Neural crest cell (in vitro differentiated cells): ENCODE results near the gene SYNJ2. TPM values are rescaled to one million over a fixed set of nuclear protein-coding genes. Genes with fewer than 3 reads are reported as not detected.
A peak's percentile ranks its signal among the peaks of the same experiment; 100 is the strongest.
"Not testable (repeated sequence)": the region's sequence is repeated elsewhere in the genome, so short reads cannot be mapped to it uniquely, and the experiment has no call there.

ENCODE experiments used
- DNase-seq: peaks from one replicate; pipeline ENCODE4 v3.0.0; 2021; ENCODE audit warnings: low read depth, mixed read lengths, low spot score
- H3K27ac Mint-ChIP-seq: one replicate; pipeline ENCODE4 v1.8.0; 2021; ENCODE audit warnings: mild to moderate bottlenecking, mixed read lengths; ENCODE audit not compliant: unreplicated experiment
- H3K27me3 Mint-ChIP-seq: 2 replicates; pipeline ENCODE4 v1.8.0; 2021; ENCODE audit warnings: low read depth, mild to moderate bottlenecking, mixed read lengths
- H3K36me3 Mint-ChIP-seq: 2 replicates; pipeline ENCODE4 v1.8.0; 2021; ENCODE audit warnings: low read depth, mild to moderate bottlenecking, mixed read lengths
- H3K4me1 Mint-ChIP-seq: 2 replicates; pipeline ENCODE4 v1.8.0; 2021; ENCODE audit warnings: mixed read lengths
- H3K4me3 Mint-ChIP-seq: one replicate; pipeline ENCODE4 v1.8.0; 2021; ENCODE audit warnings: mild to moderate bottlenecking, mixed read lengths
- H3K9me3 Mint-ChIP-seq: 2 replicates; pipeline ENCODE4 v1.8.0; 2021; ENCODE audit warnings: mixed read lengths
- CTCF ChIP-seq: fragments of 200-600 bp; sonication (generic); conservative IDR thresholded peaks from 2 replicates; pipeline ENCODE4 v1.5.0; 2021; ENCODE audit warnings: antibody characterized with exemption, mild to moderate bottlenecking
- total RNA-seq: library from RNA; stranded (reverse); gene quantifications from 2 replicates; pipeline ENCODE4 v1.2.1, GENCODE V29; 2021

SYNJ2 gene
- total RNA-seq, 1 donor from 2014 or later = 2.9 TPM

GRCh38 chr6:157946053-157946617 is 35.5 kb upstream of the SYNJ2 start:
- Mint-ChIP-seq H3K4me3 (no peak overlapping the region), H3K27ac (no peak overlapping the region), H3K27me3 (peaks cover 2% of the 10 kb centered on the region), H3K36me3 (peaks cover 58% of the 10 kb centered on the region), H3K9me3 (peaks cover 16% of the 10 kb centered on the region), H3K4me1 (no peaks in the 10 kb centered on the region)
- DNase-seq = no peak
- no peak for TF ChIP-seq CTCF

- TF ChIP-seq CTCF = peak; percentile 46
- Mint-ChIP-seq H3K36me3 (peaks cover 57% of the 10 kb centered on the region), H3K4me1 (no peaks in the 10 kb centered on the region), H3K9me3 (peaks cover 17% of the 10 kb centered on the region), H3K4me3 (no peak overlapping the region), H3K27ac (no peak overlapping the region), H3K27me3 (peaks cover 3% of the 10 kb centered on the region)
- DNase-seq = no peak
These were observed 34.7 kb upstream of the SYNJ2 start for GRCh38 chr6:157946865-157947532.

- not testable (repeated sequence) for H3K27me3 Mint-ChIP-seq, H3K4me1 Mint-ChIP-seq, DNase-seq, H3K27ac Mint-ChIP-seq, H3K4me3 Mint-ChIP-seq
- H3K36me3 Mint-ChIP-seq = peaks cover 37% of the 10 kb centered on the region
- H3K9me3 Mint-ChIP-seq = peaks cover 17% of the 10 kb centered on the region
These were observed 30.8 kb upstream of the SYNJ2 start for GRCh38 chr6:157950899-157951298.

- no peak for DNase-seq
- H3K27ac Mint-ChIP-seq = no peak overlapping the region
- no peak overlapping the region for H3K4me3 Mint-ChIP-seq
- no peak for TF ChIP-seq CTCF
- no peaks in the 10 kb centered on the region for H3K4me1 Mint-ChIP-seq
- H3K9me3 Mint-ChIP-seq = peaks cover 17% of the 10 kb centered on the region
- H3K27me3 Mint-ChIP-seq = peaks cover 6% of the 10 kb centered on the region
- H3K36me3 Mint-ChIP-seq = peaks cover 27% of the 10 kb centered on the region
These were observed 29.8 kb upstream of the SYNJ2 start for GRCh38 chr6:157951828-157952227.

- peaks cover 6% of the 10 kb centered on the region for H3K27me3 Mint-ChIP-seq
- peaks cover 17% of the 10 kb centered on the region for H3K9me3 Mint-ChIP-seq
- peaks cover 19% of the 10 kb centered on the region for H3K36me3 Mint-ChIP-seq
- no peaks in the 10 kb centered on the region for H3K4me1 Mint-ChIP-seq
- no peak overlapping the region for H3K4me3 Mint-ChIP-seq
- TF ChIP-seq CTCF = no peak
- DNase-seq = no peak
- no peak overlapping the region for H3K27ac Mint-ChIP-seq
These were observed 28.8 kb upstream of the SYNJ2 start for GRCh38 chr6:157952861-157953351.

DNA sequence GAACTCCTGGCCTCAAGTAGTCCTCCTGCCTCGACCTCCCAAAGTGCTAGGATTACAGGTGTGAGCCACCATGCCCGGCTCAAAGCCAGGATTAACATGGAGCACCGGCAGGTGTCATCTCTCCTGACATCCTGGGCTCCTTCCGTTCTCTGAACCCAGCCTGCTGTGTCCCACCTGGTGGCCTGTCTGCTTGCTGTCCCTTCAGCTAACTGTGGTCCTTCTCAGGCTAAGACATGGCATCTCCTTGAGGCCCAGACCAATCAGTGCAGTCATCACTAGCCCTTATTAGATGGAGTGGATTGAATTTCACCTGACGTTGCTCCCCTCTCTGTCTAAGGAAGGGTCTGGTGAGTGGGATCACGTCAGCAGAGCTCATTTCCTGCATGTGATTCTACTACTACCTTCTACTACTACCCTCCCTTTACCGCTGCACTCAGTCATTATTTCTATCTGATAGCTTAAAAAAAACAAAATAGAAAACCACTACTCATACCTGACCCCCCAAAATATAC is 28.0 kb upstream of the SYNJ2 start:
- no peak for TF ChIP-seq CTCF
- no peak for DNase-seq
- Mint-ChIP-seq H3K27ac (no peak overlapping the region), H3K36me3 (peaks cover 16% of the 10 kb centered on the region), H3K4me1 (no peaks in the 10 kb centered on the region), H3K9me3 (peaks cover 18% of the 10 kb centered on the region), H3K4me3 (no peak overlapping the region), H3K27me3 (peaks cover 6% of the 10 kb centered on the region)
